IgD-negative memory B cell (primary cell): Measurements from ENCODE around the gene ZDHHC20. TPM values are rescaled to one million over a fixed set of nuclear protein-coding genes. Genes with fewer than 3 reads are reported as not detected.
A peak's percentile ranks its signal among the peaks of the same experiment; 100 is the strongest.
"Not testable (repeated sequence)": the region's sequence is repeated elsewhere in the genome, so short reads cannot be mapped to it uniquely, and the experiment has no call there.

Experiments used
- H3K27ac Mint-ChIP-seq, 3 donors: one replicate each; pipeline ENCODE4 v1.8.0; 2020 to 2022; ENCODE audit warnings: mild to moderate bottlenecking in 3 of 3, mixed read lengths in 3 of 3, moderate library complexity in 1 of 3
- H3K27me3 Mint-ChIP-seq: one replicate; pipeline ENCODE4 v1.8.0; 2021; ENCODE audit warnings: mixed read lengths
- H3K36me3 Mint-ChIP-seq: one replicate; pipeline ENCODE4 v1.8.0; 2020; ENCODE audit warnings: mild to moderate bottlenecking, mixed read lengths
- H3K4me1 Mint-ChIP-seq, 3 donors: one replicate each; pipeline ENCODE4 v1.8.0; 2020 to 2022; ENCODE audit warnings: mixed read lengths in 3 of 3, mild to moderate bottlenecking in 1 of 3
- H3K4me3 Mint-ChIP-seq, 4 donors: one replicate each; pipeline ENCODE4 v1.8.0; 2020 to 2022; ENCODE audit warnings: mild to moderate bottlenecking in 4 of 4, mixed read lengths in 4 of 4, moderate library complexity in 3 of 4
- H3K9me3 Mint-ChIP-seq, 3 donors: one replicate each; pipeline ENCODE4 v1.8.0; 2020 to 2021; ENCODE audit warnings: mixed read lengths in 3 of 3, mild to moderate bottlenecking in 1 of 3
- polyA plus RNA-seq: library from polyadenylated mRNA; unstranded; fragments of 300-500 nt; fragmentation: Illumina TruSeq; gene quantifications from one replicate; pipeline ENCODE4 v1.2.3, GENCODE V29; 2021

ZDHHC20 gene
- polyA plus RNA-seq, 1 donor from 2014 or later, result 24.3 TPM

- H3K27ac Mint-ChIP-seq, result peak overlapping the region in 1 of 3 donors; percentile 39
Observed at GRCh38 chr13:21410453-21410852, 48.6 kb downstream of the ZDHHC20 start.

GRCh38 chr13:21405309-21405708 is 53.8 kb downstream of the ZDHHC20 start:
- H3K27me3 Mint-ChIP-seq, result no peaks in the 10 kb centered on the region
- no peaks in the 10 kb centered on the region for H3K4me1 Mint-ChIP-seq
- no peak overlapping the region for H3K27ac Mint-ChIP-seq
- H3K9me3 Mint-ChIP-seq, result peaks cover 0 to 10% (median 5%) of the 10 kb centered on the region in 3 donors
- peaks cover 9% of the 10 kb centered on the region for H3K36me3 Mint-ChIP-seq
- no peak overlapping the region for H3K4me3 Mint-ChIP-seq

More at GRCh38 chr13:21410453-21410852, 48.6 kb downstream of the ZDHHC20 start:
- peaks cover 11% of the 10 kb centered on the region for H3K36me3 Mint-ChIP-seq
- H3K4me3 Mint-ChIP-seq, H3K27me3 Mint-ChIP-seq, H3K4me1 Mint-ChIP-seq: not testable (repeated sequence)
- peaks cover 0 to 10% (median 5%) of the 10 kb centered on the region in 3 donors for H3K9me3 Mint-ChIP-seq

- H3K27ac Mint-ChIP-seq, result no peak overlapping the region
Observed at GRCh38 chr13:21402586-21403307, 56.4 kb downstream of the ZDHHC20 start.

GRCh38 chr13:21399741-21400140 is 59.4 kb downstream of the ZDHHC20 start:
- no peak overlapping the region for H3K27ac Mint-ChIP-seq
- peaks cover 0 to 1% (median 0%) of the 10 kb centered on the region in 3 donors for H3K4me1 Mint-ChIP-seq
- peaks cover 9% of the 10 kb centered on the region for H3K36me3 Mint-ChIP-seq
- H3K4me3 Mint-ChIP-seq, result no peak overlapping the region
- H3K27me3 Mint-ChIP-seq, result no peaks in the 10 kb centered on the region
- no peaks in the 10 kb centered on the region for H3K9me3 Mint-ChIP-seq

More at GRCh38 chr13:21402586-21403307, 56.4 kb downstream of the ZDHHC20 start:
- peaks cover 5% of the 10 kb centered on the region for H3K36me3 Mint-ChIP-seq
- H3K4me3 Mint-ChIP-seq, result no peak overlapping the region
- H3K4me1 Mint-ChIP-seq, result peaks cover 0 to 1% (median 0%) of the 10 kb centered on the region in 3 donors
- peaks cover 0 to 4% (median 0%) of the 10 kb centered on the region in 3 donors for H3K9me3 Mint-ChIP-seq
- no peaks in the 10 kb centered on the region for H3K27me3 Mint-ChIP-seq

- no peak overlapping the region for H3K4me3 Mint-ChIP-seq
- H3K36me3 Mint-ChIP-seq, result peaks cover 13% of the 10 kb centered on the region
- no peaks in the 10 kb centered on the region for H3K27me3 Mint-ChIP-seq
- H3K9me3 Mint-ChIP-seq, result no peaks in the 10 kb centered on the region
- H3K27ac Mint-ChIP-seq, result no peak overlapping the region
- H3K4me1 Mint-ChIP-seq, result peaks cover 0 to 1% (median 0%) of the 10 kb centered on the region in 3 donors
Observed at GRCh38 chr13:21395953-21396352, 63.1 kb downstream of the ZDHHC20 start.

GRCh38 chr13:21389124-21389523 is 70.0 kb downstream of the ZDHHC20 start:
- peaks cover 0 to 1% (median 0%) of the 10 kb centered on the region in 3 donors for H3K9me3 Mint-ChIP-seq
- no peaks in the 10 kb centered on the region for H3K27me3 Mint-ChIP-seq
- no peaks in the 10 kb centered on the region for H3K4me1 Mint-ChIP-seq
- H3K27ac Mint-ChIP-seq, result peak overlapping the region in 1 of 3 donors; percentile 1
- no peak overlapping the region for H3K4me3 Mint-ChIP-seq
- peaks cover 24% of the 10 kb centered on the region for H3K36me3 Mint-ChIP-seq

- H3K9me3 Mint-ChIP-seq, result peaks cover 0 to 1% (median 0%) of the 10 kb centered on the region in 3 donors
- peaks cover 20% of the 10 kb centered on the region for H3K36me3 Mint-ChIP-seq
- H3K27ac Mint-ChIP-seq, result peak overlapping the region in 1 of 3 donors; percentile 20
- no peaks in the 10 kb centered on the region for H3K27me3 Mint-ChIP-seq
- H3K4me1 Mint-ChIP-seq, result peaks cover 0 to 2% (median 0%) of the 10 kb centered on the region in 3 donors
- H3K4me3 Mint-ChIP-seq, result no peak overlapping the region
Observed at GRCh38 chr13:21385710-21386109, 73.4 kb downstream of the ZDHHC20 start.

GRCh38 chr13:21383090-21383489 is 76.0 kb downstream of the ZDHHC20 start:
- Mint-ChIP-seq H3K27ac (peak overlapping the region in 1 of 3 donors; percentile 41), H3K9me3 (peaks cover 0 to 1% (median 0%) of the 10 kb centered on the region in 3 donors), H3K27me3 (no peaks in the 10 kb centered on the region), H3K4me1 (peaks cover 0 to 2% (median 0%) of the 10 kb centered on the region in 3 donors), H3K36me3 (peaks cover 15% of the 10 kb centered on the region), H3K4me3 (no peak overlapping the region)

GRCh38 chr13:21376998-21377985 is 81.8 kb downstream of the ZDHHC20 start:
- not testable (repeated sequence) for H3K27me3 Mint-ChIP-seq, H3K4me1 Mint-ChIP-seq, H3K9me3 Mint-ChIP-seq, H3K36me3 Mint-ChIP-seq, H3K4me3 Mint-ChIP-seq
- H3K27ac Mint-ChIP-seq, result peak overlapping the region in 1 of 3 donors; percentile 66

GRCh38 chr13:21372530-21372929 is 86.6 kb downstream of the ZDHHC20 start:
- Mint-ChIP-seq H3K4me3 (no peak overlapping the region), H3K27ac (no peak overlapping the region), H3K9me3 (no peaks in the 10 kb centered on the region), H3K4me1 (no peaks in the 10 kb centered on the region), H3K27me3 (no peaks in the 10 kb centered on the region), H3K36me3 (peaks cover 2% of the 10 kb centered on the region)

- H3K36me3 Mint-ChIP-seq, result peaks cover 2% of the 10 kb centered on the region
- H3K27me3 Mint-ChIP-seq, result no peaks in the 10 kb centered on the region
- no peaks in the 10 kb centered on the region for H3K9me3 Mint-ChIP-seq
- H3K4me1 Mint-ChIP-seq, result no peaks in the 10 kb centered on the region
- H3K4me3 Mint-ChIP-seq, result no peak overlapping the region
- no peak overlapping the region for H3K27ac Mint-ChIP-seq
Observed at GRCh38 chr13:21371011-21371410, 88.1 kb downstream of the ZDHHC20 start.

- Mint-ChIP-seq H3K9me3 (no peaks in the 10 kb centered on the region), H3K27me3 (no peaks in the 10 kb centered on the region), H3K4me3 (no peak overlapping the region), H3K36me3 (no peaks in the 10 kb centered on the region), H3K4me1 (no peaks in the 10 kb centered on the region), H3K27ac (peak overlapping the region in 1 of 3 donors; percentile 50)
Observed at GRCh38 chr13:21365574-21365973, 93.5 kb downstream of the ZDHHC20 start.

- H3K4me3 Mint-ChIP-seq, result no peak overlapping the region
- H3K9me3 Mint-ChIP-seq, result no peaks in the 10 kb centered on the region
- H3K36me3 Mint-ChIP-seq, result no peaks in the 10 kb centered on the region
- no peaks in the 10 kb centered on the region for H3K27me3 Mint-ChIP-seq
- H3K4me1 Mint-ChIP-seq, result no peaks in the 10 kb centered on the region
- H3K27ac Mint-ChIP-seq, result no peak overlapping the region
Observed at GRCh38 chr13:21364916-21365315, 94.2 kb downstream of the ZDHHC20 start.

GRCh38 chr13:21364357-21364756 is 94.7 kb downstream of the ZDHHC20 start:
- Mint-ChIP-seq H3K4me1 (no peaks in the 10 kb centered on the region), H3K36me3 (no peaks in the 10 kb centered on the region), H3K27me3 (no peaks in the 10 kb centered on the region), H3K4me3 (no peak overlapping the region), H3K9me3 (no peaks in the 10 kb centered on the region), H3K27ac (no peak overlapping the region)

- Mint-ChIP-seq H3K36me3 (no peaks in the 10 kb centered on the region), H3K4me1 (no peaks in the 10 kb centered on the region), H3K9me3 (no peaks in the 10 kb centered on the region), H3K4me3 (no peak overlapping the region), H3K27ac (peak overlapping the region in 1 of 3 donors; percentile 60), H3K27me3 (no peaks in the 10 kb centered on the region)
Observed at GRCh38 chr13:21362741-21363140, 96.4 kb downstream of the ZDHHC20 start.
